ENCODE results near the gene NOD1. TPM values are rescaled to one million over a fixed set of nuclear protein-coding genes. Genes with fewer than 3 reads are reported as not detected.
A peak's percentile ranks its signal among the peaks of the same experiment; 100 is the strongest.

The NOD1 gene
- total RNA-seq, 1 donor from 2014 or later = 32.7 TPM

- Mint-ChIP-seq H3K27ac (ENCODE audit: unreplicated experiment) (no peak overlapping the region), H3K9me3 (ENCODE audit: unreplicated experiment) (no peaks in the 10 kb centered on the region), H3K27me3 (ENCODE audit: unreplicated experiment) (peaks cover 14% of the 10 kb centered on the region), H3K4me1 (ENCODE audit: unreplicated experiment) (peaks cover 19% of the 10 kb centered on the region), H3K4me3 (ENCODE audit: unreplicated experiment) (peak overlapping the region; percentile 59), H3K36me3 (ENCODE audit: low read depth, unreplicated experiment) (peaks cover 44% of the 10 kb centered on the region)
- TF ChIP-seq, protein P1, sequence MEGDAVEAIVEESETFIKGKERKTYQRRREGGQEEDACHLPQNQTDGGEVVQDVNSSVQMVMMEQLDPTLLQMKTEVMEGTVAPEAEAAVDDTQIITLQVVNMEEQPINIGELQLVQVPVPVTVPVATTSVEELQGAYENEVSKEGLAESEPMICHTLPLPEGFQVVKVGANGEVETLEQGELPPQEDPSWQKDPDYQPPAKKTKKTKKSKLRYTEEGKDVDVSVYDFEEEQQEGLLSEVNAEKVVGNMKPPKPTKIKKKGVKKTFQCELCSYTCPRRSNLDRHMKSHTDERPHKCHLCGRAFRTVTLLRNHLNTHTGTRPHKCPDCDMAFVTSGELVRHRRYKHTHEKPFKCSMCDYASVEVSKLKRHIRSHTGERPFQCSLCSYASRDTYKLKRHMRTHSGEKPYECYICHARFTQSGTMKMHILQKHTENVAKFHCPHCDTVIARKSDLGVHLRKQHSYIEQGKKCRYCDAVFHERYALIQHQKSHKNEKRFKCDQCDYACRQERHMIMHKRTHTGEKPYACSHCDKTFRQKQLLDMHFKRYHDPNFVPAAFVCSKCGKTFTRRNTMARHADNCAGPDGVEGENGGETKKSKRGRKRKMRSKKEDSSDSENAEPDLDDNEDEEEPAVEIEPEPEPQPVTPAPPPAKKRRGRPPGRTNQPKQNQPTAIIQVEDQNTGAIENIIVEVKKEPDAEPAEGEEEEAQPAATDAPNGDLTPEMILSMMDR (IDR thresholded peaks at IDR 0.05; ENCODE audit: unreplicated experiment) = no peak
- DNase-seq (ENCODE audit: low spot score) = no peak
These were observed 40.6 kb downstream of the NOD1 start for GRCh38 chr7:30437823-30438574.

GRCh38 chr7:30436518-30436917 lies 42.1 kb downstream of the NOD1 start:
- Mint-ChIP-seq H3K9me3 (ENCODE audit: unreplicated experiment) (no peaks in the 10 kb centered on the region), H3K4me3 (ENCODE audit: unreplicated experiment) (no peak overlapping the region), H3K4me1 (ENCODE audit: unreplicated experiment) (peaks cover 19% of the 10 kb centered on the region), H3K27me3 (ENCODE audit: unreplicated experiment) (peaks cover 17% of the 10 kb centered on the region), H3K36me3 (ENCODE audit: low read depth, unreplicated experiment) (peaks cover 53% of the 10 kb centered on the region), H3K27ac (ENCODE audit: unreplicated experiment) (no peak overlapping the region)
- DNase-seq (ENCODE audit: low spot score) = no peak
- TF ChIP-seq, protein P1 (IDR thresholded peaks at IDR 0.05; ENCODE audit: unreplicated experiment) = no peak

DNA sequence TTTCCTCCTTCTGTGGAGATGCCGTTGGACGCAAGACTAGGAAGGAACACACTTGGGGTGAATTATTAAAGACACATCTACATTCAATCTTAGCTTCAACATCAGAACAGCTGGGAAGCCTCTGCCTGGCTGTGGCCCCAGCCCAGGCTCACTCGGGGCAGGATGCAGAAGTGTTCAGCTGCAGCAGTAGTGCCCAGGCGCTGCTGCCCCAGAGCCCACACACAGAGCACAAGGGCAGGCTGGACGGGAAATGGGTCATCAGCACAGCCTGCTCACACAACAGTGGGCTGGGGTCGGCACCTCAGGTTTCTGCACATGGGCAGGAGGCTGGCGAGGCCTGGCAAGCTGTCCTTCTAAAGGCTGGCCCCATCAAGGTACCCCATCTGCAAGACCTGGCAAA lies 42.5 kb downstream of the NOD1 start:
- H3K9me3 Mint-ChIP-seq (ENCODE audit: unreplicated experiment) = no peaks in the 10 kb centered on the region
- peak overlapping the region; percentile 24 for H3K27ac Mint-ChIP-seq (ENCODE audit: unreplicated experiment)
- peaks cover 53% of the 10 kb centered on the region for H3K36me3 Mint-ChIP-seq (ENCODE audit: low read depth, unreplicated experiment)
- no peak for DNase-seq (ENCODE audit: low spot score)
- peaks cover 17% of the 10 kb centered on the region for H3K27me3 Mint-ChIP-seq (ENCODE audit: unreplicated experiment)
- H3K4me3 Mint-ChIP-seq (ENCODE audit: unreplicated experiment) = no peak overlapping the region
- TF ChIP-seq, protein P1 (IDR thresholded peaks at IDR 0.05; ENCODE audit: unreplicated experiment) = no peak
- peaks cover 21% of the 10 kb centered on the region for H3K4me1 Mint-ChIP-seq (ENCODE audit: unreplicated experiment)

DNA sequence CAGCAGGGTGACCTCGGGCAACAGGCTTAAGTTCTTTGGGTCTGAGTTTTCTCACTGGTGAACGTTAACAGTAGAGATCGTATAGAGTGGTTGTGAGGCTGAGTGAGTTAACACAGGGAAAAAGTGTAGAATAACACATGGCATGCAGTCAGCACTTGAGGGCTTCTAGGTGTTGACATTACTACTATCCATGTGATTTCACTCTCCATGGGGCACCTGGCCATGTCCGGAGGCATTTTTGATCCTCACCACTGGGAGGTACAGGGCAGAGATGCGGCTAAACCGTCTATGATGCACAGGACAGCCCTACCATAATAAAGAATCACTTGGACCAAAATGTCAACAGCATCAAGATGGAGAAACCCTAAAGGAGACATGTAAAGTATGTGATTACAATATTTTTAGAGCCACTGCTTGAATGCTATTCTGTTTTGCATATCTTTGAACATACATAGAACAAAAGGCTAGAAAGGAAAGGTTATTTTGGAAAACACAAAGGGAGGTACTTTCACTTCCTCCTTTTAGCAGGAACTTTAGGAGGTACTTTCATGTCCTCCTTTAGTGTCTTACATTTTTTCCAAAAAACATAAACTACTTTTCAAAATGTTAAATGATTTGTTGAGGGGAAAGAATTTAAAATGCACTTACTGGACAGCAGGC lies 44.3 kb downstream of the NOD1 start:
- Mint-ChIP-seq H3K27me3 (ENCODE audit: unreplicated experiment) (peaks cover 17% of the 10 kb centered on the region), H3K4me1 (ENCODE audit: unreplicated experiment) (peaks cover 27% of the 10 kb centered on the region), H3K36me3 (ENCODE audit: low read depth, unreplicated experiment) (peaks cover 64% of the 10 kb centered on the region), H3K27ac (ENCODE audit: unreplicated experiment) (no peak overlapping the region), H3K9me3 (ENCODE audit: unreplicated experiment) (no peaks in the 10 kb centered on the region), H3K4me3 (ENCODE audit: unreplicated experiment) (peak overlapping the region; percentile 39)
- TF ChIP-seq, protein P1 (IDR thresholded peaks at IDR 0.05; ENCODE audit: unreplicated experiment) = no peak
- DNase-seq (ENCODE audit: low spot score) = no peak

GRCh38 chr7:30433506-30433905 lies 45.1 kb downstream of the NOD1 start:
- H3K9me3 Mint-ChIP-seq (ENCODE audit: unreplicated experiment) = no peaks in the 10 kb centered on the region
- H3K4me3 Mint-ChIP-seq (ENCODE audit: unreplicated experiment) = no peak overlapping the region
- no peak for DNase-seq (ENCODE audit: low spot score)
- H3K27me3 Mint-ChIP-seq (ENCODE audit: unreplicated experiment) = peaks cover 17% of the 10 kb centered on the region
- H3K4me1 Mint-ChIP-seq (ENCODE audit: unreplicated experiment) = peaks cover 27% of the 10 kb centered on the region
- TF ChIP-seq, protein P1 (IDR thresholded peaks at IDR 0.05; ENCODE audit: unreplicated experiment) = no peak
- H3K27ac Mint-ChIP-seq (ENCODE audit: unreplicated experiment) = no peak overlapping the region
- H3K36me3 Mint-ChIP-seq (ENCODE audit: low read depth, unreplicated experiment) = peaks cover 61% of the 10 kb centered on the region
